ENCODE data around the gene LOXHD1.

The LOXHD1 gene

GRCh38 chr18:46680784-46681695 lies 24.0 kb upstream of the LOXHD1 start:
- H3K9ac ChIP-seq (ENCODE audit: low read length) = no peak overlapping the region
- no peaks in the 10 kb centered on the region for H3F3A ChIP-seq (ENCODE audit: insufficient read depth, low read length)
- H3K4me1 ChIP-seq (ENCODE audit: insufficient read depth, low read length, severe bottlenecking) = no peaks in the 10 kb centered on the region
- TF ChIP-seq CTCF (IDR thresholded peaks at IDR 0.05; ENCODE audit: low read length) (no peak), EZH2 (IDR thresholded peaks at IDR 0.05; ENCODE audit: borderline replicate concordance, low read length) (no peak)
- H2AFZ ChIP-seq (ENCODE audit: low read length) = no peak overlapping the region
- H3K4me2 ChIP-seq (ENCODE audit: low read length) = no peak overlapping the region
- no peaks in the 10 kb centered on the region for H3K9me2 ChIP-seq (ENCODE audit: low read depth, low read length)
- H3K27ac ChIP-seq (ENCODE audit: low read depth, low read length, poor library complexity, severe bottlenecking) = no peak overlapping the region
- no peaks in the 10 kb centered on the region for H3K27me3 ChIP-seq (ENCODE audit: insufficient read depth, low read length)
- no peak overlapping the region for H3K4me3 ChIP-seq (ENCODE audit: low read depth, low read length, poor library complexity, severe bottlenecking)
- no peaks in the 10 kb centered on the region for H4K20me1 ChIP-seq (ENCODE audit: insufficient read depth, low read length)
- no peaks in the 10 kb centered on the region for H3K79me2 ChIP-seq (ENCODE audit: insufficient read depth, low read length)
- no peaks in the 10 kb centered on the region for H3K9me3 ChIP-seq (ENCODE audit: low read length)
- H3K36me3 ChIP-seq (ENCODE audit: insufficient read depth, low read length) = no peaks in the 10 kb centered on the region

GRCh38 chr18:46679846-46680598 lies 23.0 kb upstream of the LOXHD1 start:
- H3K36me3 ChIP-seq (ENCODE audit: insufficient read depth, low read length) = no peaks in the 10 kb centered on the region
- TF ChIP-seq EZH2 (IDR thresholded peaks at IDR 0.05; ENCODE audit: borderline replicate concordance, low read length) (no peak), CTCF (IDR thresholded peaks at IDR 0.05; ENCODE audit: low read length) (no peak)
- no peaks in the 10 kb centered on the region for H3K9me3 ChIP-seq (ENCODE audit: low read length)
- no peak overlapping the region for H3K27ac ChIP-seq (ENCODE audit: low read depth, low read length, poor library complexity, severe bottlenecking)
- H2AFZ ChIP-seq (ENCODE audit: low read length) = no peak overlapping the region
- H3K27me3 ChIP-seq (ENCODE audit: insufficient read depth, low read length) = no peaks in the 10 kb centered on the region
- no peaks in the 10 kb centered on the region for H3F3A ChIP-seq (ENCODE audit: insufficient read depth, low read length)
- H3K79me2 ChIP-seq (ENCODE audit: insufficient read depth, low read length) = no peaks in the 10 kb centered on the region
- H3K4me1 ChIP-seq (ENCODE audit: insufficient read depth, low read length, severe bottlenecking) = no peaks in the 10 kb centered on the region
- no peaks in the 10 kb centered on the region for H4K20me1 ChIP-seq (ENCODE audit: insufficient read depth, low read length)
- no peak overlapping the region for H3K4me2 ChIP-seq (ENCODE audit: low read length)
- no peak overlapping the region for H3K4me3 ChIP-seq (ENCODE audit: low read depth, low read length, poor library complexity, severe bottlenecking)
- no peaks in the 10 kb centered on the region for H3K9me2 ChIP-seq (ENCODE audit: low read depth, low read length)
- no peak overlapping the region for H3K9ac ChIP-seq (ENCODE audit: low read length)

- Histone ChIP-seq H3K27me3 (ENCODE audit: insufficient read depth, low read length) (no peaks in the 10 kb centered on the region), H3K4me2 (ENCODE audit: low read length) (no peak overlapping the region), H3K4me3 (ENCODE audit: low read depth, low read length, poor library complexity, severe bottlenecking) (no peak overlapping the region), H2AFZ (ENCODE audit: low read length) (no peak overlapping the region), H3K79me2 (ENCODE audit: insufficient read depth, low read length) (no peaks in the 10 kb centered on the region), H3K9me2 (ENCODE audit: low read depth, low read length) (no peaks in the 10 kb centered on the region), H3K36me3 (ENCODE audit: insufficient read depth, low read length) (no peaks in the 10 kb centered on the region), H4K20me1 (ENCODE audit: insufficient read depth, low read length) (no peaks in the 10 kb centered on the region), H3F3A (ENCODE audit: insufficient read depth, low read length) (no peaks in the 10 kb centered on the region), H3K9ac (ENCODE audit: low read length) (no peak overlapping the region), H3K27ac (ENCODE audit: low read depth, low read length, poor library complexity, severe bottlenecking) (no peak overlapping the region), H3K9me3 (ENCODE audit: low read length) (no peaks in the 10 kb centered on the region), H3K4me1 (ENCODE audit: insufficient read depth, low read length, severe bottlenecking) (no peaks in the 10 kb centered on the region)
- TF ChIP-seq EZH2 (IDR thresholded peaks at IDR 0.05; ENCODE audit: borderline replicate concordance, low read length) (no peak), CTCF (IDR thresholded peaks at IDR 0.05; ENCODE audit: low read length) (no peak)
These were observed 21.9 kb upstream of the LOXHD1 start for GRCh38 chr18:46678785-46679399.
